BJ (cell line): ENCODE results near the gene WHAMM. TPM values are rescaled to one million over a fixed set of nuclear protein-coding genes. Genes with fewer than 3 reads are reported as not detected.

ENCODE experiments used
- CTCF ChIA-PET: fragments of 350-600 bp; formaldehyde crosslinking; extraction: SDS; loops from one replicate; lab custom pipeline; 2021; ENCODE audit warnings: antibody characterized with exemption, inconsistent platforms; lab: Yijun Ruan, JAX
- POLR2A ChIA-PET: fragments of 300-600 bp; sonication (Branson Sonifier 250); formaldehyde crosslinking; extraction: SDS; loops from one replicate; lab custom pipeline; 2021; ENCODE audit warnings: antibody characterized with exemption; lab: Charles Lee
- DNase-seq: peaks from one replicate; pipeline ENCODE4 v3.0.0-alpha.2; 2011; ENCODE audit warnings: low read depth
- H3K27me3 ChIP-seq: 2 replicates; pipeline ENCODE4 v1.6.0; 2011; ENCODE audit warnings: low read length; ENCODE audit not compliant: control insufficient read depth, insufficient read depth
- H3K36me3 ChIP-seq: 2 replicates; pipeline ENCODE4 v1.5.1; 2011; ENCODE audit warnings: low read length; ENCODE audit not compliant: control insufficient read depth, insufficient read depth
- H3K4me3 ChIP-seq: 2 replicates; pipeline ENCODE4 v1.5.1; 2011; ENCODE audit warnings: low read depth, mild to moderate bottlenecking, control low read depth, low read length
- CTCF ChIP-seq: IDR thresholded peaks from 2 replicates; pipeline ENCODE4 v1.5.1; 2011; ENCODE audit warnings: low read depth, mild to moderate bottlenecking, control low read depth, inconsistent platforms, low read length, moderate library complexity; ENCODE audit not compliant: insufficient read depth
- polyA plus RNA-seq: library from polyadenylated mRNA; depleted of rRNA; stranded (reverse); fragments of >200 nt; gene quantifications from 2 replicates; pipeline ENCODE4 v1.2.3, GENCODE V29; 2011

The WHAMM gene
- polyA plus RNA-seq, 1 experiment: 2.8 TPM

- no peak for DNase-seq
- Histone ChIP-seq H3K4me3 (no peak overlapping the region), H3K27me3 (no peaks in the 10 kb centered on the region), H3K36me3 (no peaks in the 10 kb centered on the region)
- ChIA-PET CTCF (no interaction called here), POLR2A (no interaction called here)
- no peak for TF ChIP-seq CTCF
These were observed 15.7 kb upstream of the WHAMM start for GRCh38 chr15:82793737-82794136.

GRCh38 chr15:82798104-82798503, 11.3 kb upstream of the WHAMM start:
- H3K27me3 ChIP-seq: no peaks in the 10 kb centered on the region; the same call in 1 of the 2 replicates
- DNase-seq: no peak
- POLR2A ChIA-PET: no interaction called here
- no peaks in the 10 kb centered on the region for H3K36me3 ChIP-seq
- TF ChIP-seq CTCF: no peak
- CTCF ChIA-PET: interaction anchor here (0.8 kb wide), 1 partner anchor 617 kb away, joined by 3 read pairs; no protein-coding TSS in a partner anchor
- no peak overlapping the region for H3K4me3 ChIP-seq

GRCh38 chr15:82798531-82799166, 10.8 kb upstream of the WHAMM start:
- no peak for TF ChIP-seq CTCF
- CTCF ChIA-PET: interaction anchor here (0.8 to 1.4 kb wide), 2 partner anchors 39 to 618 kb away, joined by 3 to 4 read pairs; no protein-coding TSS in a partner anchor
- H3K4me3 ChIP-seq: no peak overlapping the region

GRCh38 chr15:82799183-82799841, 10.1 kb upstream of the WHAMM start:
- DNase-seq: no peak
- H3K4me3 ChIP-seq: no peak overlapping the region
- no peaks in the 10 kb centered on the region for H3K36me3 ChIP-seq
- no peaks in the 10 kb centered on the region; the same call in 1 of the 2 replicates for H3K27me3 ChIP-seq
- TF ChIP-seq CTCF: no peak
- POLR2A ChIA-PET: no interaction called here
- CTCF ChIA-PET: interaction anchor here (0.8 to 1.4 kb wide), 2 partner anchors 40 to 619 kb away, joined by 3 to 4 read pairs; no protein-coding TSS in a partner anchor

More at GRCh38 chr15:82798531-82799166, 10.8 kb upstream of the WHAMM start:
- Histone ChIP-seq H3K36me3 (no peaks in the 10 kb centered on the region), H3K27me3 (no peaks in the 10 kb centered on the region; the same call in 1 of the 2 replicates)
- POLR2A ChIA-PET: no interaction called here
- no peak for DNase-seq

- TF ChIP-seq CTCF: no peak
- no peak for DNase-seq
- ChIA-PET POLR2A (no interaction called here), CTCF (no interaction called here)
- no peaks in the 10 kb centered on the region; the same call in 1 of the 2 replicates for H3K27me3 ChIP-seq
- no peaks in the 10 kb centered on the region for H3K36me3 ChIP-seq
- no peak overlapping the region for H3K4me3 ChIP-seq
These were observed 6.9 kb upstream of the WHAMM start for GRCh38 chr15:82802497-82802896.
